CD4-positive, alpha-beta T cell treated with Interleukin-17A for 1 hour (primary cell): ENCODE measurements around the gene DHX32.
"Not testable (repeated sequence)": the region's sequence is repeated elsewhere in the genome, so short reads cannot be mapped to it uniquely, and the experiment has no call there.

ENCODE experiments used
- DNase-seq: peaks from one replicate; pipeline ENCODE4 v3.0.0-alpha.2; 2020

Gene DHX32

DNA sequence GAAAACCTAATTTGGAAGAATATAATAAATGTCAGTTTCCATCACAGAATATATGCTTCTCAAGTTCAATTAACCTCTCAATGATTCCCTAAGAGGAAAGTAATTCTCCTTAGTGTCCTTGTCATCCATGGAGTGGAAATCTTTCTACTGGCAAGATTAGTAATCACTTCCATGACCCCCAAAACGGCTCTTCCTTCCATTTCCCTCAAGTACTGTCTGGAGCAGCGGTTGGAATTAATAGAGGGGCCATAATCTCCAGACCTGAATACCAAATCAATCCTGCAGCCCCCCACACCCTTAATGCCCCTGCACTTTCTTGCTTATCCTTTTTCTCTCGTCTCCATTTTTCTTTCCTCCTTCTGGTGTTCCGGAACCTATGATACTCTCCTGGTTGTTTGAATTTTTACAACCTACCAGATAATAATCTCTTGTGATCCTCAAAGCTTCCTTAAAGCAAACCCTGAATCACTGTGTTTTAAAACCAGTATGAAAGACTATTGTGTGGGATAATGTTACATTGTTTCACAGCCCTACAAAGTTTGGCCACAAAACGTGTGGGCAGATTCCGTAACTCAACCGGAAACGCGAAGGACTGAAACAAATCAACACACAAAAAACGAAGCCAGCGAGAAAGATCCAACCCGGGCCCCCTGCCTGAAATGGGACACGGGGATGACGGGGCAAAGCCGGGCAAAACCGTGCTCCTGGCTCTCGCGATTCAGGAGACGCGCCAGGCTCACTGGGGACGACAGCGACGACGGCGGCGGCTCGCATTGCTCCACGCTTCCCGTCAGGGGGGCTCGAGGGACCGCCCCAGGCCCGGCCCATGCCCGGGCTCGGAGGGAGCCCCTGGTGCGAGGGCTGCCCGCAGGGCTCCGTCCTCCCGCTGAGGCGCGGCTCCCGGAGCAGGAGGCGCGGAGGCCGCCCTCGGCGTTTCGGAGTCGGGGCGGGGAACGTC is 14.3 kb upstream of the DHX32 start:
- not testable (repeated sequence) for DNase-seq

DNA sequence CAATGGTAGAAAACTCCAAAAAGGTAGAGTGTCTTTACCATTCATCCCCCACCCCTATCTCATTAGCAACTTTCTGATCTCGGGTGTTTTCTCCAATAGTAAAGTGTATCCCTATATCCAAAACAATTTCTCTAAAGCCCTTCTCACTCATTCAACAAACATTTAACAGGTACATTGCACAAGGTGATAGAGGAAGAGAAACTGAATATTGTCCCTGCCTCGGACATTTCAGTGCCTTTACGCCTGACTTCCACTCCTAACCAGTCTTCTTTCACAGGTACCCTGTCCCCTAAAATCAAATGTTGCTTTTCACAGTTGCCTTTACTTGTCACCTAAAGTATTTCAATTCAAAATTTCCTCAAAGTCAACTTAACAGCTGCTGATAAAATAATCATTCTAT is 13.1 kb upstream of the DHX32 start:
- DNase-seq, result not testable (repeated sequence)

DNA sequence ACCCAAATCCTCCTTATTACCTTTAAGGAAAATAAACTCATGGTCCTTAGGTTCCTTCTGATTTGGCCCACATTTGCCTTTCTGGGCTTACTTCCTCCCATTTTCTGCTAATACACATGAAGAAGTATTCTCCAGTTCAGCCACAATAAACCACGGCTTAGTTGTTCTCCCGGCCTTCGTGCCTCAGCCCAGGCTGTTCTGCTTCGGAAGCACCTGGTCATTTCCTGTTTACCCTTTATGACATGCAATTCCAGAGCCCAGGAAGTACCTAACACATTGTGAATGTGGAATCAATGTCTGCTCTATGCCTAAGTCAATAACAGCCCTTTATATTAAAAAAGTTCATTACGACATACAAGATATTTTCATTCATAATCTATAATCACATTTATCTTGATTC is 11.3 kb upstream of the DHX32 start:
- DNase-seq, result not testable (repeated sequence)

DNA sequence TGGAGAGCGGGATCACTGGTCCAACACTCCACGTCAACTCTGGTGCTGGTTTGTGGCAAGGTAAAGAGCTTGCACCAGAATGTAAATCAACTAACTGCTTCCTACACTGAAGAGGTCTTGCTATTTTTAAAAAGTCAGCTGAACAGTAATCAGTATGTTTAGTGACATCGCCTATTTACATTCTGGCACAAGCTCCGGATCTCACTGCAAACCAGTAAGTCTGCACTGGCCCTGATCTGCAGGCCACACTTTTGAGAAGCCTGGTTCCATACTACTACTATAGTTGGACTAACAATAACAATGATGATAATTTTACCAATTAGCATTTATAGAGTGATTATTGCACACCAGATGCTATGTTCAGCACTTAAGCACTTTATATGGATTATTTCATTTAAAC is 8.3 kb upstream of the DHX32 start:
- not testable (repeated sequence) for DNase-seq

DNA sequence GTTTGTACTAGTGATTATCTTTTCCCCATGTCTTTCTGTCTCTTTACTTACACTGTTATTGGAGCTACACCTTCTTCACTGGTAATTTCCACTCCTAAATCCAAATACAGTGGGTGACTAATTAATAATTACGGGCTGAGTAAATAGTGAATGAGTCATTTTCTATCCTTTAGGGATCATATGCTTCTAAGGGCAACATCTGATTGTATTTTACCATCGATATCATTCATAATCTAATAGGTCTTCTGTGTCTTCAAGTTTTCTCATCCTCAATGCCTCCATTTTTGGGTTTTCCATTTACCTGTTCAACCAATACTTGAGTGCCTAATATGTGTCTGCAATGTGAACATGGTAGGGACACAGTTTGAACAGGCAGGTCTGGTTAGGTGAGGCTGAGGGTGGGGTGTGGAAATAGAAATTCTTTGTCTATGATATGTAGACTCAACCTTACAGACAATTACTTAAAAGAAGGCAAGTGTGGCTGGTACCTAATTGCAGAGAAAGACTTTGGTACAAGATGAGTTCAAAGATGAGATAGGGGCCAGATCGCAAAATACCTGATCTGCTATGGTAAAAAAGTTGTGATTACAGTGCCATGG is 5.9 kb upstream of the DHX32 start:
- no peak for DNase-seq

DNA sequence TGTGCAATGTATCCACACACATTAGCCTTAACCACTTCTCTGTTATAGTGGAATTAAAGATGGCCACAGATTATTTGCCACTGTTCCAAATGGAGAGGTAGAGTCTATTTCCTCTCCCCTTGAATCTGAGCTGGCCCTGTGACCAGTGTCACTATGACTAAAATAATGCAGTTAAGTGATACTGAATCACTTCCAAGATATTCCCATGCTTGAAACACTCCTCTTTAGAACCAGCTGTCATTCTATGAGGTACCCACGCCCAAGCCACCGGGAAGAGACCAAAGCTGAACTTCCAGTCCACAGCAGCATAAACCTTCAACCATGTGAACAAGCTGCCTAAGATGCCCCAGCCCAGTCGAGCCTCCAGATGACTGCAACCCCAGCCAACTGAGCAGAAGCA is 2.1 kb upstream of the DHX32 start:
- DNase-seq, result no peak

DNA sequence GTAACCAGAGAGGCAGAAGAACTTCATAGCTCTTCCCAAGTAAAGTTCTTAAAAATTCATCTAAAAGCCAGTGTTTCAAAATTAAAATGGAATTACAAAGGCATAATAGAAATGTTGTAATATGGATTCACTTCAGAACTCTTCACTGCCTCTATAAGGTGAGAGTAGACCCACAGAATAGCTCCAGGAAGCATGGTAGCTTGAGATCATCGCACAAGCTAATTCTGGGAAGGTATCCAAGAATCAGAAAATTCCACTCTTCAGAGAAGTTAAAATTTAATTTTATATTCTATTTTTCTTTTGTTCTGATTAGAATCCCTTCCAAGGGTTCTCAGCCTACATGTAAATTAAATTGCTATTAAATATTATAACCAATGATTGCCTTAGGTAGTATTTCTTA is 1.5 kb upstream of the DHX32 start:
- no peak for DNase-seq

DNA sequence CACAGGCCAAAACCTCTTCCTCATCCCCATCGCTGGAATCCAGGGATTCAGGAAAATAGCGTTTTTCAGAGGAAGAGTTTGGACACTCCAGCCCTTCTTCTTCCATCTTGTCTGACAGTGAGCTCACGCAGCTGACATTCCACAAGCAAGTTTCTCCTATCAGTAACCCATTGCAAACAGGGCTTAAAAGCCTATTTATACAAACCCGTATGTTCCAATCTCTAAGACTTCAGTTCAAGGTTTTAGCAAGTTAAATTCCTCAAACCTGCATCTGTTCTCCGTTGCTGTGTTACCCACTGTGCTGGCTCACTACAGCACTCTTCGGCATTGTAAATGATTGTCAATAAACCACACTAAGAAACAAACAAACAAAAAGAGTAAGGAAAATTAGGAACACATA is 373 bp downstream of the DHX32 start:
- no peak for DNase-seq

DNA sequence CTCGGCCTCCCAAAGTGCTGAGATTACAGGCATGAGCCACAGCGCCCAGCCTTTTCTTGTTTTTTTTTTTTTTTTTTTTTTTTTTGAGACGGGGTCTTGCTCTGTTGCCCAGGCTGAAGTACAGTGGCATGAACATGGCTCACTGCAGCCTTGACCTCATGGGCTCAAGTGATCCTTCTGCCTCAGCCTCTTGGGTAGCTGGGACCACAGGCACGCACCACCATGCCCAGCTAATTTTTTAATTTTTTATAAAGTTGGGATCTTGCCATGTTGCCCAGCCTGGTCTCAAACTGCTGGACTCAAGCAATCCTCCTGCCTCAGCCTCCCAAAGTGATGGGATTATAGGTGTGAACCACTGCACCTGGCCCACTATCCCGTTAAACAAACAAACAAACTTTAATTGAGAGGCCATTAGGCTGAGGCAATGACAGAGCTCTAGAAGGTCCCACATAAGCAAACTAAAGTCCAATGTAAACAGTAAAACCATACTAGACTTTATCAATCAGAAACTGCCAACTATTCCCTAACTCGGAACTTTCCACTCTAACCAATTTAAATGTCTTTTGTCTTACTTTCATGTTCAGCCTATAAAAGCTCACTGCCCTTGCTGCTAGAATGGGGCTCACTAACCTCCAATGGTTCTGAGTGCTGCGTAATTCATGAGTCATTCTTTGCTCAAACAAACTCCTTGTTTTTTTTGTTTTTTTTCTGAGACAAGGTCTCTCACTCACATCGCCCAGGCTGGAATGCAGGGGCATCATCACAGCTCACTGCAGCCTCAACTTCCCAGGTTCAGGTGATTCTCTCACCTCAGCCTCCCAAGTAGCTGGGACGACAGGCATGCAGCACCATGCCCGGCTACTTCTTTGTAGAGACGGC is 1.9 kb downstream of the DHX32 start:
- no peak for DNase-seq

DNA sequence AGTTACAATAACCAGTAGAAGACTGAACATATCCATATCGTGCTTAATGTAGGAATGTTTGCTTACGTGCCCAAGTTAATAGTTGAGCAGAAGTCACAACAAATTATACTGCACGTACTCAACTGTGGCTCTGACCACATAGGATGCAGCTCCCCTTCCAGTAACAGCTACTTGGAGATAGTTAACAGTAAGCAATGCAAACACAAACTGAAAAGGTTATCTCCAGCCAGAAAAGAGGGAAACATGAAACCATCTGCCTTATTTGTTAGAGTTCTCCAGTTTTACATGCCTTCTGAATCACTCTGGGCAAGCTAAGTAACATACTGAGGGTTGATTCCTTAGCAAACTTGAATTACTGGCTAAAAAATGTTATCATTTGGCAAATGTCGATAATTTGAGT is 9.8 kb downstream of the DHX32 start:
- no peak for DNase-seq

DNA sequence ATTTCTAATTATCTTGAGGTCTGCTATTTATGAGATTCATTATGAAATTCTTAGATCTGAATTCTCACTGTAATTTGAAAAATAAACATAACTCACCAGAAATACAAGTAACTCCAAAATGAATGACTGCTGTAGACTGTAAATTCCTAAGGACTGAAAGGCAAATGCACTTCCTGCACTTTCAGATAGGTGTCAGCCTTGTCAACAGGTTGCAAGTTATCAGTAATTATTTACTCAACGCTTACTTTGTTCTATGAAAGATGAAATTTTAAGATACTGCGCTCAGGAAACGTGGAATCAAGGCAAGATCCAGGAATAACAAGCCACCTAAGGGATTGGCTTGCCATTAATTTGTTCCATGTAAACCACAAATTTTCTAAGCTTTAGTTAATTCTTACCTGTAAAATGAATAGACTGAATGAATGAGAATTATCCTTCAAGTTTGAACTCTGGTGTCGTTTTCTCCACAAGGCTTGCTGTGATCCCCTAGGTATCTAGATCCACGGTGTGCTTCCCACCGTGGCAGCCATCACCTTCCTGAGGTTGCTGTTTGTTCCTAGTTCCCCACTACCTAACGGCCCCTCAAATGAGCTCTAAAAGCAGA is 12.6 kb downstream of the DHX32 start:
- DNase-seq, result peak; percentile 33

DNA sequence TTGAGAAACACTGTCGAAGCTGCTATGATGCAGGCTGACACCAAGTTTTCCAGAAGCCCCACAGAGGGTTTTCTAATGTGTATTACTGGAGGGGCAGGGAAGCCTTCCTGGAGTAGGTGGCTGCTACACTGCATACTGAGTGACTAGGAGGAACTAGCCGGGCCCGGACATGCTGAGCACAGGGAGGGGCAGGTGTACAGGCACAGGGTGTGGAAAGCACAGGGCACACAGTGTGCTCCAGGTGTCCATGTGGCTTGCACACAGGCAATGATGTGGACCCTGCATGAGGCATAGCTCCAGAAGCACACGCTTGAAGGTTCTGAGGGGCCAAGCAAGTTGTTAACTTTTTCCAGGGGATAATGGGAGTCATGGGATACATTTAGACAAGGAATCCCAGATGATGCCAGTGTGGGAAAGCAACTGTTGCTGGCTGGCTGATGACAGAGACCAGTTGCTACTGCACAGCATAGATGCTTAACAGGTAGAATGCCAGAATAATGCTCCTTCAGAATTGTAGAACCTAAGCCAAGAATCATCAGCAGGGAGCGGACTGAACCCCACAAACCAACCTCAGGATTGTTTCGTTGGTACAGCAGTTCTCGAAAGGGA is 14.6 kb downstream of the DHX32 start:
- DNase-seq, result no peak

DNA sequence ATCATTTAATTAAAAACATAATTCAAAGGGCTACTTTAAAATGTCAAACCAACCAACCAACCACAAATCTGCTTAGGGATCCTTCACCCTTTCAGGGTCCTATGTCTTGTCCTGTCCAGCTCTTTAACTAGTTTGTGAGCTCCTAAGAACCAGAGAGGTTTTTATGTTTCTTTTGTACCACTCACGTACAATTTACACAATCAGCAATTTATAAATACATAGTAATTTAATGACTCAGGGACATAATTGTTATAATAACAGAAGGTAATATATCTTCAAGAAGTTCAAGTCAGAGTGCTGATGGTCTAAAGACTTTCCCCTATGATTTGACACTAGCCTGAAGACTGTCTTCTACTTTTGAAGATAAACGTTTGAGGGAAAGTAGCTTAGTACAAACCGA is 16.0 kb downstream of the DHX32 start:
- DNase-seq, result no peak

DNA sequence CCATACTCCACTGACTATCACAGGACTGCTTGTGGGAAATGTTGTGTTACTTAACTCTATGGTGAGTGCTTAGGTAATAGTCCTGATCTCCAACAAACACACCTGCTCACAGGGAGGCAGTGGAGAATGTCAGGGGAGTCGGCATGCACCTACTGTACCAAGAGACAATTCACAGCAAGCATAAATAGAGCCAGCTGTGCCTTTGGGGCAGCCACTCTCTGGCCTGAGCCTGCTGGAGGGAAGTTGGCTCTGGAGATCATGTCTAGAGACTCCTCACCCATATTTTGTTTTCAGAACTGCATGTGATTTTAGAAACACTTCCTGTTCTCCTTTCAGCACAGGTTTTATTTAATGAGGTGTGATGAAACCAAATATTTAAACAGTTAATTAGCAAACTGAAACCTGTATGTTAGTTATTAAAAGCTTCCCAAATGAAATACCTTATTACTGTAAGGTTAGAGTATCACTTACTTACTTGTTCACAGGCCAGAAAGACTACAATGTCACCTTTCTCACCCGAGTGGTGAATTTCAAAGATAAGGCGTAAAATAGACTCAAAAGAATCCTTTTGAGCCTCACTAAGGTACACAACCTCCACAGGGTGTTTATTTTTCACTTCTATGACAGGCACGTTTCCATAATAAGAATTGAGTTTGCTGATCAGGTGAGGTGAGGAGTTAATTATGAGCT is 21.8 kb downstream of the DHX32 start:
- no peak for DNase-seq

DNA sequence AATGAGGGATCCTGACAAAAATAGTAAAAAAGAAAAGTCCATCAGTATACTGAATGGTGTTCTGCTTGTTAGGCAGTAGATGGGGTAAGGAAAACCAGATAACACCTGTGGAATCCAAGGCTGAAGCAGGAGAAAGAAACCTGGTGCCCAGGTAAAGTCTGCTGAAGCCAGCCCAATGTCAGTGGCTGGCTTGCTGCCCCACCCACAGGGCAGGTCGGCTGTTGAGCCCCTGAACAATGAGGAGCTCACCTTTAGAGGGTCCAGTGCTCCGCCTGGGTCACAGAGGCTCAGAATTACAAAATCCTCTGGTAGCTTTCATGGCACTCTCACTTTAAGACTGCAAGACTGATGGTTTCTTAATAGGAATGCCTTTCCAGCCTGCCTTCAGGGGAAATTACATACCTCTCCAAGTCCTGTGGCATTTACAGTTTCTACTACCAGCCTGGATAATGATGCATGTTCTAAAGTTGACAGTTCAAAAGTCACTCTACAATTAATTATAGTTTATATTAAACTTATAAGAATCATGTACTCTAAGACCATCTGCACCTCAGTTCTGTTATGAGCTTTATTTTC is 23.8 kb downstream of the DHX32 start:
- DNase-seq, result no peak

DNA sequence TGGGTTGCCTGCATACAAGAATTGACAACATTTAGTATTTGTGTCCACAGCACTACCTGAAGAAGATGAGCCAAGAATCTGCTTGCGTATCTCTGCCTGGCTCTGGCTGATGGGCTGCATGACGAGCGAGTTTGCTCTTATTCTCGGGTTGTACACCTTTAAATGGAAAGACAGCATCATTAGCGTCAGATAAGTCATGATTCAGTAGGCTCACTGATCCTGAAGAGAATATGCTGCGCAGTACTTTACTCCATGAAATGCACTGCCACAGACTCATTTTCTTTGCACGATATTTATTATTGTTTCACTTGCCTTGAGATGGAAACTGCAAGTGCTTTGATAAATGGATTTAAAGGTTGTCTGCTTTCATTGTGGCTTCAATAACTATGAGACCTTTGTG is 28.6 kb downstream of the DHX32 start:
- no peak for DNase-seq

DNA sequence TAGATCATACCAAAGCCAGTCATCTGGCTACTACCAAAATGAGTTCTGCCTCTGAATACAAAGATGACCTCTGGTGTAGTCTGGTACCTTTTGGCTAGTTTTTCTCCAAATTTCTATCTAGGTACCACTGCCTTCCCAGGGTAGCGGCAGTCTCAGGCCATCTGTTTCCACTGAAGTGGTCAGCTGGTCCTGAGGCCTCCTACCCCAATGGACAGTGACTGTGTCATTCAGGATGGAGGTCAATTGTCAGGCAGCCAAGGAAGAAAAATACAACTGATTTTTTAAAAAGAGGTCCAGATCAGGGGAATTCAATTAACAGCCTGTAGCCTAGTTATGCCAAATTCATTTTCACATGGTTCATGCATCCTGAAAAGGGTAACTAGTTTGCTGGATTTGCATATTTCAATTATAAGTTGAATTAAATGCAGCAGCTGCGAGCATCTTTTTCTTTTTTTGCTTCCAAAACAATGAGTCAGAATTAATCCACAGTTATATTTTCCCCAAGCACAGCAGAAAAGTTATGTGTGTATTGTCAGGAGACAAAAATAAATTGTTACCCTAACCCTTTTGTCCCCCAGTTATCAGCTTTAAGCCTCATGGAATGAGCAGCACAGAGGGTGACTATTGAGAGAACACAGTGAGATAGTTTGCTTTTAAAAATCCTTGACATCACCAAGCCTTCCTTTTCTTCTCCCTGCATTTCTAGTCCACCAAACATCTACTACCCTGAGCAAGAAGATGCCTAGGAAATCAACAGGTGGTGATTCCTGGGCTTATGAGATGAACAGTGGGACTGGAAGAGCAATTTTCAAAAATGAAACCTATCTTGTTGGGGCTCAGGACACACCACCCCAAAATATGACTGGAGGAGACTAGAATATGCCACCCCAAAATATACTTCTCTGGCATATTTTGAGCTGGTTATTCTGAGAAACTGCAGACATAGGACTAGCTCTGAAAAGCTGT is 30.0 kb downstream of the DHX32 start:
- DNase-seq, result no peak

DNA sequence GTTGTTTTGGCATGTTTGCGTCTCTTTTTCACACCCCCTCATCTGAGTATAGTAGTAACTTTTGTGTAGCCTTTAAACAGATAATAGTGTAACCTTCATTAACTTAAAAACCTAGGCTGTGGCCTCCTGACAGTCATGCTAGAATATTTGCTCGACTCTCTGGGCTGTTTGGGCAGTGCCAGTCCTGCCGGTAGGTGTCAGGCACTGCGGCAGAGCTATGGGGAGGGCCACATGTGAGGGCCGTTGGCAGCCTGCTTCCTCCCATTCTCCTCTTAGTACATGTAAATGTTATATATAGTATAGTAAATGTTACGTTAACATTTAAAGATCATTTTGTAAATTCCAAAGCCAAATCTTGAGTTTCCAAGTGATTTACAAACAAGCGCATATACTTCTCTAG is 31.6 kb downstream of the DHX32 start:
- DNase-seq, result no peak

DNA sequence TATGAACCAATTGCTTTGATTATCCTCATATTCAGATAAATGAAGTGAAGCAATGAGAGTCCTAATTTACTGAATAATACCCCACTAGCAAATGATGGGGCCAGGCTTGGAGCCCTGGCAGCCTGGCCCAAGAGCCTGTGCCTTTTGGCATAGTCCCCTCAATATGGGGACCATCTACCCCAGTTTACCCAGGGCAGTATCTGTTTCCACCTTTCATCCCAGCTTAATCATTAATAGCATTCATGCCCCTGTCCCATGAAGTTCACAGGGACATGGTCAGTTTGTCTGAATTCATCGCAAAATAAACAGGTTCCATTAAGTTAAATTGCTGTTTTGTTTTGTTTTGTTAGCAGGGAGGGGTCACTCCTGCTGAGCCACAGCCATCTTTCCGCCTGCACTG is 32.2 kb downstream of the DHX32 start:
- no peak for DNase-seq

DNA sequence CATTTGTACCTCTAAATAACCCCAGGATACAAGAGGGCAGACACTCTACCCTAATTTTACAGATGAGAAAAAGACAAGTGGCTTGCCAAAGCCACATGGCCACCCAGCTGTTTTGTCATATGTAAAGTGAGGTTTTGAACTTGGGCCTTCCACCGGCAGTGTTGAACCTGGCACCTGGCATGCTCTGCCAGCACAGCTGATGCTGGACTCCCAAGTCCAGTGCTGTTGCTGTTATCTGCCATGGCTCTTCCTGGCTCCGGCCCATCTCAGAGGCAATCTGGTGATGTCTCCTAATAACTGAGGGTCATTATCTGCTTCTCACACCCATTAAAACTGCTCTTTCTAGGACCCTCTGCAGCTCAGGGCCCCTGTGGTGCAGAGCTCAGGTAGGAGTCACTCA is 32.7 kb downstream of the DHX32 start:
- DNase-seq, result no peak
